PC-3 (cell line): ENCODE results near the gene ASIC3.

ENCODE experiments used
- CTCF ChIP-seq: fragments of 300-600 bp; sonication (generic); conservative IDR thresholded peaks from 2 replicates; pipeline ENCODE4 v1.5.1; 2017; ENCODE audit warnings: antibody characterized with exemption, low read depth, mild to moderate bottlenecking, low read length
- EZH2 ChIP-seq: fragments of 300-600 bp; sonication (generic); IDR thresholded peaks from one replicate; pipeline ENCODE4 v1.6.1; 2017; ENCODE audit warnings: antibody characterized with exemption, mild to moderate bottlenecking, low read length; ENCODE audit not compliant: unreplicated experiment
- EZH2phosphoT487 ChIP-seq: fragments of 300-600 bp; sonication (generic); IDR thresholded peaks from 2 replicates; pipeline ENCODE4 v1.6.1; 2018; ENCODE audit warnings: mild to moderate bottlenecking, antibody characterized with exemption, low read length, borderline replicate concordance

- TF ChIP-seq EZH2 (no peak), EZH2phosphoT487 (no peak), CTCF (no peak)
These were observed 22.2 kb downstream of the ASIC3 start for GRCh38 chr7:151070574-151070960.
